H9 (cell line): Measurements from ENCODE around the gene MUC4. TPM values are rescaled to one million over a fixed set of nuclear protein-coding genes. Genes with fewer than 3 reads are reported as not detected.

ENCODE experiments used
- DNase-seq: peaks from one replicate; pipeline ENCODE4 v3.0.0-alpha.2; 2017
- H2AFZ ChIP-seq: one replicate; pipeline ENCODE4 v1.6.1; 2013; ENCODE audit warnings: mild to moderate bottlenecking, low read length, control low read depth, moderate library complexity
- H2AK5ac ChIP-seq: 2 replicates; pipeline ENCODE4 v1.6.1; 2013; ENCODE audit warnings: low read length, control low read depth, mixed read lengths; ENCODE audit not compliant: insufficient read length
- H2BK120ac ChIP-seq: one replicate; pipeline ENCODE4 v1.6.1; 2013; ENCODE audit warnings: low read depth, mild to moderate bottlenecking, low read length, control low read depth, inconsistent platforms; ENCODE audit not compliant: poor library complexity, severe bottlenecking
- H2BK12ac ChIP-seq: 2 replicates; pipeline ENCODE4 v1.6.1; 2013; ENCODE audit warnings: low read length, control low read depth, mixed read lengths, low read depth; ENCODE audit not compliant: insufficient read length
- H2BK15ac ChIP-seq: 2 replicates; pipeline ENCODE4 v1.6.1; 2013; ENCODE audit warnings: low read depth, low read length, control low read depth
- H2BK20ac ChIP-seq: one replicate; pipeline ENCODE4 v1.6.1; 2013; ENCODE audit warnings: low read depth, mild to moderate bottlenecking, low read length, control low read depth, inconsistent platforms; ENCODE audit not compliant: poor library complexity, severe bottlenecking
- H2BK5ac ChIP-seq: 2 replicates; pipeline ENCODE4 v1.6.1; 2013; ENCODE audit warnings: low read length, control low read depth, mixed read lengths; ENCODE audit not compliant: insufficient read length
- H3K14ac ChIP-seq: 2 replicates; pipeline ENCODE4 v1.6.1; 2013; ENCODE audit warnings: low read length, control low read depth; ENCODE audit not compliant: insufficient read depth
- H3K18ac ChIP-seq: 2 replicates; pipeline ENCODE4 v1.6.1; 2013; ENCODE audit warnings: low read depth, mild to moderate bottlenecking, mixed read lengths, low read length, control low read depth; ENCODE audit not compliant: insufficient read length
- H3K23ac ChIP-seq: 2 replicates; pipeline ENCODE4 v1.6.1; 2013; ENCODE audit warnings: low read length, control low read depth, mixed read lengths, low read depth; ENCODE audit not compliant: insufficient read length
- H3K23me2 ChIP-seq: 2 replicates; pipeline ENCODE4 v1.6.1; 2013; ENCODE audit warnings: low read depth, mild to moderate bottlenecking, mixed read lengths, low read length, control low read depth; ENCODE audit not compliant: insufficient read length, poor library complexity, severe bottlenecking
- H3K27ac ChIP-seq: 2 replicates; pipeline ENCODE4 v1.5.1; 2013; ENCODE audit warnings: low read length, control low read depth, mixed read lengths, low read depth; ENCODE audit not compliant: insufficient read length
- H3K27me3 ChIP-seq: 2 replicates; pipeline ENCODE4 v1.6.1; 2013; ENCODE audit warnings: low read length, control low read depth, inconsistent platforms; ENCODE audit not compliant: insufficient read depth
- H3K4ac ChIP-seq: 2 replicates; pipeline ENCODE4 v1.6.1; 2013; ENCODE audit warnings: low read depth, mild to moderate bottlenecking, control low read depth, inconsistent platforms, low read length, moderate library complexity
- H3K4me1 ChIP-seq: 2 replicates; pipeline ENCODE4 v1.6.1; 2013; ENCODE audit warnings: low read length, control low read depth, inconsistent platforms; ENCODE audit not compliant: insufficient read depth
- H3K4me2 ChIP-seq: 2 replicates; pipeline ENCODE4 v1.6.1; 2013; ENCODE audit warnings: low read length, control low read depth, mixed read lengths; ENCODE audit not compliant: insufficient read length, insufficient read depth
- H3K56ac ChIP-seq: 2 replicates; pipeline ENCODE4 v1.6.1; 2013; ENCODE audit warnings: low read depth, mild to moderate bottlenecking, mixed read lengths, low read length, control low read depth; ENCODE audit not compliant: insufficient read length
- H3K79me1 ChIP-seq: 2 replicates; pipeline ENCODE4 v1.6.1; 2013; ENCODE audit warnings: low read depth, mild to moderate bottlenecking, moderate library complexity, low read length, control low read depth, inconsistent platforms; ENCODE audit not compliant: insufficient read depth, poor library complexity, severe bottlenecking
- H3K79me2 ChIP-seq: 2 replicates; pipeline ENCODE4 v1.6.1; 2013; ENCODE audit warnings: low read length, control low read depth, inconsistent platforms; ENCODE audit not compliant: insufficient read depth
- H3K9ac ChIP-seq: 2 replicates; pipeline ENCODE4 v1.6.1; 2013; ENCODE audit warnings: low read length, control low read depth, mixed read lengths; ENCODE audit not compliant: insufficient read length; ENCODE audit errors: extremely low read depth
- H3K9me3 ChIP-seq: one replicate; pipeline ENCODE4 v1.6.1; 2013; ENCODE audit warnings: low read depth, low read length, inconsistent platforms; ENCODE audit not compliant: control insufficient read depth
- H3T11ph ChIP-seq: one replicate; pipeline ENCODE4 v1.6.1; 2013; ENCODE audit warnings: mild to moderate bottlenecking, low read length, control low read depth, inconsistent platforms
- H4K20me1 ChIP-seq: one replicate; pipeline ENCODE4 v1.6.1; 2013; ENCODE audit not compliant: control insufficient read depth, insufficient read length, insufficient read depth
- H4K5ac ChIP-seq: 2 replicates; pipeline ENCODE4 v1.6.1; 2013; ENCODE audit warnings: low read depth, mild to moderate bottlenecking, mixed read lengths, low read length, control low read depth; ENCODE audit not compliant: insufficient read length
- H4K8ac ChIP-seq: replicated peaks from 2 replicates; pipeline ENCODE4 v1.6.1; 2013; ENCODE audit warnings: low read length, control low read depth, mixed read lengths, low read depth; ENCODE audit not compliant: insufficient read length
- H4K91ac ChIP-seq: 2 replicates; pipeline ENCODE4 v1.6.1; 2013; ENCODE audit warnings: low read depth, mild to moderate bottlenecking, moderate library complexity, mixed read lengths, low read length, control low read depth; ENCODE audit not compliant: insufficient read length
- H3K27ac Mint-ChIP-seq, 3 experiments: 2 replicates in 2 of 3; 3 replicates in 1 of 3; pipeline ENCODE4 v1.8.0; 2020 to 2021; ENCODE audit warnings: mixed read lengths in 3 of 3, mild to moderate bottlenecking in 1 of 3, moderate library complexity in 1 of 3
- H3K27me3 Mint-ChIP-seq: 2 replicates; pipeline ENCODE4 v1.8.0; 2021; ENCODE audit warnings: low read depth, mild to moderate bottlenecking, moderate library complexity, mixed read lengths
- H3K36me3 Mint-ChIP-seq, 3 experiments: 2 replicates in 2 of 3; 3 replicates in 1 of 3; pipeline ENCODE4 v1.8.0; 2020 to 2021; ENCODE audit warnings: low read depth in 3 of 3, mixed read lengths in 3 of 3; ENCODE audit not compliant: insufficient read depth in 1 of 3
- H3K4me1 Mint-ChIP-seq, 2 experiments: 2 replicates each; pipeline ENCODE4 v1.8.0; 2020; ENCODE audit warnings: mixed read lengths in 2 of 2
- H3K4me3 Mint-ChIP-seq, 2 experiments: 2 replicates in 1 of 2; 3 replicates in 1 of 2; pipeline ENCODE4 v1.8.0; 2020 to 2021; ENCODE audit warnings: mild to moderate bottlenecking in 2 of 2, mixed read lengths in 2 of 2, moderate library complexity in 1 of 2
- H3K9me3 Mint-ChIP-seq, 2 experiments: 2 replicates in 1 of 2; 3 replicates in 1 of 2; pipeline ENCODE4 v1.8.0; 2020; ENCODE audit warnings: mild to moderate bottlenecking in 2 of 2, mixed read lengths in 2 of 2, moderate library complexity in 1 of 2
- CTCF ChIP-seq: fragments of 200-600 bp; sonication (generic); conservative IDR thresholded peaks from 3 replicates; pipeline ENCODE4 v1.8.0; 2021; ENCODE audit warnings: antibody characterized with exemption, mild to moderate bottlenecking
- WGBS: extraction: QIAGEN DNeasy Blood & Tissue Kit; methylation state at CpG from one replicate; pipeline ENCODE4 v1.1.7; 2013; ENCODE audit warnings: missing lambda C conversion rate, low lambda C conversion rate, mixed read lengths; ENCODE audit not compliant: insufficient read length; ENCODE audit errors: extremely low coverage; 5-methylcytosine and 5-hydroxymethylcytosine counted together
- total RNA-seq: library from RNA; stranded (reverse); gene quantifications from 2 replicates; pipeline ENCODE4 v1.2.1, GENCODE V29; 2021

Gene MUC4
- total RNA-seq, 1 experiment from 2014 or later: 1.2 TPM

GRCh38 chr3:195763843-195764825, 47.6 kb downstream of the MUC4 start:
- Histone ChIP-seq H2BK15ac (no peak overlapping the region), H2BK20ac (no peak overlapping the region), H4K91ac (no peak overlapping the region), H3K4me2 (no peak overlapping the region), H3K27me3 (no peaks in the 10 kb centered on the region), H4K8ac (no peak overlapping the region), H3K4me1 (no peaks in the 10 kb centered on the region), H3K4ac (no peak overlapping the region), H3K79me1 (no peaks in the 10 kb centered on the region), H2AFZ (no peak overlapping the region), H2BK12ac (no peak overlapping the region), H3K14ac (no peak overlapping the region), H2BK5ac (no peak overlapping the region), H2BK120ac (no peak overlapping the region), H3K9me3 (no peaks in the 10 kb centered on the region), H3K56ac (no peak overlapping the region), H3K9ac (no peak overlapping the region), H3T11ph (no peak overlapping the region), H3K79me2 (no peaks in the 10 kb centered on the region), H3K23me2 (peaks cover 2% of the 10 kb centered on the region), H3K18ac (no peak overlapping the region), H4K5ac (no peak overlapping the region), H2AK5ac (no peak overlapping the region), H3K27ac (no peak overlapping the region), H4K20me1 (no peaks in the 10 kb centered on the region), H3K23ac (no peak overlapping the region)
- Mint-ChIP-seq H3K27me3 (peaks cover 5% of the 10 kb centered on the region), H3K27ac (peak overlapping the region in 1 of 3 experiments; percentile 87; a peak in 1 of 7 replicates), H3K4me1 (peaks cover 0 to 2% of the 10 kb centered on the region in 2 experiments; a peak in 1 of 4 replicates), H3K9me3 (peaks cover 5 to 8% of the 10 kb centered on the region in 2 experiments; a peak in 4 of 5 replicates), H3K36me3 (peaks cover 0 to 5% (median 2%) of the 10 kb centered on the region in 3 experiments; a peak in 1 of 7 replicates), H3K4me3 (no peak overlapping the region)
- TF ChIP-seq CTCF: no peak
- DNase-seq: no peak
- WGBS: no CpG with 5 or more reads among the region's 26 CpGs
